ENCODE data around the gene BCAS1.

GRCh38 chr20:53975761-53976160 lies 94.6 kb downstream of the BCAS1 start:
- TF ChIP-seq CTCF (IDR thresholded peaks at IDR 0.05) = no peak
- TF ChIP-seq POLR2A (IDR thresholded peaks at IDR 0.05) = no peak

All from adrenal gland (tissue), 5 donors.